ENCODE measurements around the gene DEFB110. TPM values are rescaled to one million over a fixed set of nuclear protein-coding genes. Genes with fewer than 3 reads are reported as not detected.

The DEFB110 gene
- not detected for polyA plus RNA-seq (2013, experiment 1 of 4)
- polyA plus RNA-seq (2013, experiment 2 of 4): not detected
- polyA plus RNA-seq (2013, experiment 3 of 4): not detected
- not detected for polyA plus RNA-seq (2013, experiment 4 of 4)

DNA sequence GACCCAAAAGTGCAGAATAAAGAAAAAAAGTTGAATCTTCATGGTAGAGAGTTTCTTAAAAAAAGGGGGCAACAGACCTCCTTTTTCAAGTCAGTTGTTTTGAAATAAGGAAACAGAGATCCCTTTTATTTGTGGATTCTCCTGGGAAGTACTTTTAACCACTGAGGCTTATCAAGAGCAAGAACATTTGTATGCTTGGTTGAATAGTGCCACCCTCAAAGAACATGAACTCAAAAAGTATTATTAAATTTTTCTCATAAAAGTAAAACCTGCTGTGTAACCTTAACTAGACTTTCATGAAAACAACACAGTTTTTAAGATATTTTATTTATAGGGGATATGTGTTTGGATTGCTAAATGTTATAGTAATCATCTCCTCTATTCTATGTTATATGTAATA is at the start of gene DEFB110:
TSS of gene DEFB110 (minus strand) at position 101 of the 400 bp plus-strand sequence. CDS start at position 42, 59 bp downstream.
- no peak within 1 kb of the TSS for H3K4me3 ChIP-seq (ENCODE audit: insufficient read depth, low read depth, low read length)
- H3K36me3 ChIP-seq (ENCODE audit: control insufficient read depth, insufficient read depth, low read length): no peaks in the 10 kb centered on the region
- no peaks in the 10 kb centered on the region for H3K9me3 ChIP-seq (ENCODE audit: control insufficient read depth, low read length)
- no peak within 1 kb of the TSS for H3K27ac ChIP-seq (ENCODE audit: insufficient read depth, low read depth, low read length, poor library complexity, severe bottlenecking)
- no peaks in the 10 kb centered on the region for H3K4me1 ChIP-seq (ENCODE audit: control insufficient read depth, insufficient read depth, low read length)
- no peaks in the 10 kb centered on the region for H3K27me3 ChIP-seq (ENCODE audit: control insufficient read depth, insufficient read depth, low read length, poor library complexity, severe bottlenecking)

GRCh38 chr6:50070101-50070500 is 48.3 kb upstream of the DEFB110 start:
- Histone ChIP-seq H3K27ac (ENCODE audit: insufficient read depth, low read depth, low read length, poor library complexity, severe bottlenecking) (no peak overlapping the region), H3K36me3 (ENCODE audit: control insufficient read depth, insufficient read depth, low read length) (no peaks in the 10 kb centered on the region), H3K9me3 (ENCODE audit: control insufficient read depth, low read length) (no peaks in the 10 kb centered on the region), H3K4me3 (ENCODE audit: insufficient read depth, low read depth, low read length) (no peak overlapping the region), H3K27me3 (ENCODE audit: control insufficient read depth, insufficient read depth, low read length, poor library complexity, severe bottlenecking) (no peaks in the 10 kb centered on the region), H3K4me1 (ENCODE audit: control insufficient read depth, insufficient read depth, low read length) (no peaks in the 10 kb centered on the region)
- WGBS, 2 experiments: 95 to 100% methylated on average over 1 to 2 of the region's 2 CpGs

DNA sequence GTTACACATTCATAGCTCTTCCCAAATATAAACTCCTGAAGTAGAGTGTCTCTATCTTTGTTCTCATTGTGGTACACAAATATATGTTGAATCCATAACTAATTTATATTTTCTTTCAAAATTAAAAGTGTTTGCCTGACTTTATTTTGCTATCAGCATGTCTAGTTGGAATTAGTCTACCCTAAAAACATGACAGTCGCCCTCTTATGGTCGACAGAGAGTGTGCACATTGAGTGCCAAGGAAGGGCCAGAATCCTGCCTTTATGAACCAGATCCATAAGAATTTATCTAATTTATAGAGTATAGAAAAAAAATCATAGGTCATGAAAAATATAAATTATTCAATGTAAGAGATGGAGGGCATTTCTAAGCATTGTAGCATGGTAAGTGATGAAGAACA is 40.3 kb upstream of the DEFB110 start:
- H3K27me3 ChIP-seq (ENCODE audit: control insufficient read depth, insufficient read depth, low read length, poor library complexity, severe bottlenecking): no peaks in the 10 kb centered on the region
- no peak overlapping the region for H3K27ac ChIP-seq (ENCODE audit: insufficient read depth, low read depth, low read length, poor library complexity, severe bottlenecking)
- H3K9me3 ChIP-seq (ENCODE audit: control insufficient read depth, low read length): no peaks in the 10 kb centered on the region
- 11 to 20% methylated on average over 1 to 2 of the region's 2 CpGs for WGBS, 2 experiments
- H3K36me3 ChIP-seq (ENCODE audit: control insufficient read depth, insufficient read depth, low read length): no peaks in the 10 kb centered on the region
- H3K4me1 ChIP-seq (ENCODE audit: control insufficient read depth, insufficient read depth, low read length): no peaks in the 10 kb centered on the region
- no peak overlapping the region for H3K4me3 ChIP-seq (ENCODE audit: insufficient read depth, low read depth, low read length)

- Histone ChIP-seq H3K9me3 (ENCODE audit: control insufficient read depth, low read length) (no peaks in the 10 kb centered on the region), H3K27ac (ENCODE audit: insufficient read depth, low read depth, low read length, poor library complexity, severe bottlenecking) (no peak overlapping the region)
- 89 to 96% methylated on average over 1 of the region's 1 CpG for WGBS, 2 experiments
Measured at GRCh38 chr6:50056242-50056641, 34.4 kb upstream of the DEFB110 start.

GRCh38 chr6:50049829-50050228 is 28.0 kb upstream of the DEFB110 start, which contains the start of gene DEFB112:
Gene DEFB112 (minus strand): TSS chr6:50049929. CDS start chr6:50049869, 60 bp downstream.
- Histone ChIP-seq H3K4me1 (ENCODE audit: control insufficient read depth, insufficient read depth, low read length) (no peaks in the 10 kb centered on the region), H3K9me3 (ENCODE audit: control insufficient read depth, low read length) (no peaks in the 10 kb centered on the region), H3K27me3 (ENCODE audit: control insufficient read depth, insufficient read depth, low read length, poor library complexity, severe bottlenecking) (no peaks in the 10 kb centered on the region), H3K4me3 (ENCODE audit: insufficient read depth, low read depth, low read length) (no peak within 1 kb of the TSS), H3K27ac (ENCODE audit: insufficient read depth, low read depth, low read length, poor library complexity, severe bottlenecking) (no peak within 1 kb of the TSS), H3K36me3 (ENCODE audit: control insufficient read depth, insufficient read depth, low read length) (no peaks in the 10 kb centered on the region)
- 90 to 100% methylated on average over 1 of the region's 1 CpG for WGBS, 2 experiments

More at GRCh38 chr6:50056242-50056641, 34.4 kb upstream of the DEFB110 start:
- Histone ChIP-seq H3K36me3 (ENCODE audit: control insufficient read depth, insufficient read depth, low read length) (no peaks in the 10 kb centered on the region), H3K4me1 (ENCODE audit: control insufficient read depth, insufficient read depth, low read length) (no peaks in the 10 kb centered on the region), H3K27me3 (ENCODE audit: control insufficient read depth, insufficient read depth, low read length, poor library complexity, severe bottlenecking) (no peaks in the 10 kb centered on the region), H3K4me3 (ENCODE audit: insufficient read depth, low read depth, low read length) (no peak overlapping the region)

- Histone ChIP-seq H3K36me3 (ENCODE audit: control insufficient read depth, insufficient read depth, low read length) (no peaks in the 10 kb centered on the region), H3K4me3 (ENCODE audit: insufficient read depth, low read depth, low read length) (no peak overlapping the region), H3K27me3 (ENCODE audit: control insufficient read depth, insufficient read depth, low read length, poor library complexity, severe bottlenecking) (no peaks in the 10 kb centered on the region), H3K9me3 (ENCODE audit: control insufficient read depth, low read length) (no peaks in the 10 kb centered on the region), H3K4me1 (ENCODE audit: control insufficient read depth, insufficient read depth, low read length) (no peaks in the 10 kb centered on the region), H3K27ac (ENCODE audit: insufficient read depth, low read depth, low read length, poor library complexity, severe bottlenecking) (no peak overlapping the region)
- 93% methylated on average over 3 of the region's 3 CpGs for WGBS, 2 experiments
Measured at GRCh38 chr6:50047026-50047425, 25.2 kb upstream of the DEFB110 start.

- H3K27ac ChIP-seq (ENCODE audit: insufficient read depth, low read depth, low read length, poor library complexity, severe bottlenecking): no peak overlapping the region
- no peaks in the 10 kb centered on the region for H3K27me3 ChIP-seq (ENCODE audit: control insufficient read depth, insufficient read depth, low read length, poor library complexity, severe bottlenecking)
- no peak overlapping the region for H3K4me3 ChIP-seq (ENCODE audit: insufficient read depth, low read depth, low read length)
- WGBS, 2 experiments: 39 to 46% methylated on average over 17 to 18 of the region's 18 CpGs
- no peaks in the 10 kb centered on the region for H3K36me3 ChIP-seq (ENCODE audit: control insufficient read depth, insufficient read depth, low read length)
- H3K4me1 ChIP-seq (ENCODE audit: control insufficient read depth, insufficient read depth, low read length): no peaks in the 10 kb centered on the region
- no peaks in the 10 kb centered on the region for H3K9me3 ChIP-seq (ENCODE audit: control insufficient read depth, low read length)
Measured at GRCh38 chr6:50030777-50031562, 9.2 kb upstream of the DEFB110 start.

- H3K27me3 ChIP-seq (ENCODE audit: control insufficient read depth, insufficient read depth, low read length, poor library complexity, severe bottlenecking): no peaks in the 10 kb centered on the region
- H3K36me3 ChIP-seq (ENCODE audit: control insufficient read depth, insufficient read depth, low read length): no peaks in the 10 kb centered on the region
- no peak overlapping the region for H3K27ac ChIP-seq (ENCODE audit: insufficient read depth, low read depth, low read length, poor library complexity, severe bottlenecking)
- 88 to 90% methylated on average over 14 of the region's 14 CpGs for WGBS, 2 experiments
- no peaks in the 10 kb centered on the region for H3K9me3 ChIP-seq (ENCODE audit: control insufficient read depth, low read length)
- no peaks in the 10 kb centered on the region for H3K4me1 ChIP-seq (ENCODE audit: control insufficient read depth, insufficient read depth, low read length)
- no peak overlapping the region for H3K4me3 ChIP-seq (ENCODE audit: insufficient read depth, low read depth, low read length)
Measured at GRCh38 chr6:50030350-50030749, 8.6 kb upstream of the DEFB110 start.

DNA sequence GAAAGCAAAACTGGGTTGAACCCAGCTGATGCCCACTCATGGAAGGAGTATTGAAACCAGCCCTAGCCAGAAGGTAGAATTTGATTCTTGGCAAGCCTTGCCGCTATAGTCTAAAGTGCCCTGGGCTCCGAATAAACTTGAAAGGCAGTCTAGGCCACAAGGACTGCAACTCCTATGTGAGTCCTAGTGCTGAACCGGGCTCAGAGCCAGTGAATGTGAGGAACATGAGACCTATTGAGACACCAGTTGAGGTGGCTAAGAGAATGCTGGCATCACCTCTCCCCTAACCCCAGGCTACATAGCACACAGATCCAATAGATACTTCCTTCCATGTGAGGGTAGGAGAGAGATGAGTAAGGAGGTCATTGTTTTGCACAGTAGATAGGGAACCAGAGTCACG is 3.5 kb upstream of the DEFB110 start:
- Histone ChIP-seq H3K9me3 (ENCODE audit: control insufficient read depth, low read length) (no peaks in the 10 kb centered on the region), H3K36me3 (ENCODE audit: control insufficient read depth, insufficient read depth, low read length) (no peaks in the 10 kb centered on the region), H3K4me1 (ENCODE audit: control insufficient read depth, insufficient read depth, low read length) (no peaks in the 10 kb centered on the region), H3K4me3 (ENCODE audit: insufficient read depth, low read depth, low read length) (no peak overlapping the region), H3K27ac (ENCODE audit: insufficient read depth, low read depth, low read length, poor library complexity, severe bottlenecking) (no peak overlapping the region), H3K27me3 (ENCODE audit: control insufficient read depth, insufficient read depth, low read length, poor library complexity, severe bottlenecking) (no peaks in the 10 kb centered on the region)
- 95 to 96% methylated on average over 4 of the region's 4 CpGs for WGBS, 2 experiments

DNA sequence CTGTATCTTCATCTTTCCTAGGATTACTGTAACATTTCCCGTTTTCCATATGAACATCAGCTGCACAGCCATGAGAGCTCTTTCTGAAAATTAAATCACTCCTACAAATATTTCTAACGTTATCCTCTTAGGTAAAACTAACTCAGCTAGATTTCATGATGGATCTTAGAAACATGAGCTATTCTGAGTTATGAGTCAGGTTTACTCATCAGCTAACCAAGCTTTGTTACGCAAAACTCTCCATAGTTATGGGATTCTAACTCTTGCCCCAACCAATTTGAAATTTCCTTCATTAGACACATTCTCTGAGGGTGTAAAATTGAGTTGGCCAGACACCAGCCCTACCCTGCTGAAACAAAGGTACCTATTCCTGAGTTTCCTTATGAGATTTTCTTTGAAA is 14.0 kb downstream of the DEFB110 start:
- H3K27ac ChIP-seq (ENCODE audit: insufficient read depth, low read depth, low read length, poor library complexity, severe bottlenecking): no peak overlapping the region
- no peaks in the 10 kb centered on the region for H3K4me1 ChIP-seq (ENCODE audit: control insufficient read depth, insufficient read depth, low read length)
- WGBS, 2 experiments: 85 to 91% methylated on average over 3 of the region's 3 CpGs
- H3K4me3 ChIP-seq (ENCODE audit: insufficient read depth, low read depth, low read length): no peak overlapping the region
- no peaks in the 10 kb centered on the region for H3K36me3 ChIP-seq (ENCODE audit: control insufficient read depth, insufficient read depth, low read length)
- no peaks in the 10 kb centered on the region for H3K9me3 ChIP-seq (ENCODE audit: control insufficient read depth, low read length)
- H3K27me3 ChIP-seq (ENCODE audit: control insufficient read depth, insufficient read depth, low read length, poor library complexity, severe bottlenecking): no peaks in the 10 kb centered on the region

Measured in ectodermal cell (in vitro differentiated cells).